Fibroblast of lung (primary cell): Measurements from ENCODE around the gene TTLL11. TPM values are rescaled to one million over a fixed set of nuclear protein-coding genes. Genes with fewer than 3 reads are reported as not detected.

Experiments
- DNase-seq, 2 donors: peaks; one replicate each; pipeline versions ENCODE4 v3.0.0 to v3.0.0-alpha.2; 2010; ENCODE audit warnings: low read depth in 2 of 2
- H2AFZ ChIP-seq: 2 replicates; pipeline ENCODE4 v1.5.1; 2012; ENCODE audit warnings: low read length, control low read depth, inconsistent platforms
- H3K27ac ChIP-seq: 2 replicates; pipeline ENCODE4 v1.5.1; 2011; ENCODE audit warnings: low read length, control low read depth; ENCODE audit not compliant: insufficient read depth
- H3K27me3 ChIP-seq: 2 replicates; pipeline ENCODE4 v1.5.1; 2011; ENCODE audit warnings: mild to moderate bottlenecking, low read length; ENCODE audit not compliant: control insufficient read depth, insufficient read depth
- H3K36me3 ChIP-seq: 2 replicates; pipeline ENCODE4 v1.5.1; 2011; ENCODE audit warnings: low read length; ENCODE audit not compliant: control insufficient read depth, insufficient read depth
- H3K4me1 ChIP-seq: 2 replicates; pipeline ENCODE4 v1.5.1; 2011; ENCODE audit warnings: low read length; ENCODE audit not compliant: control insufficient read depth, insufficient read depth; ENCODE audit errors: extremely low read depth
- H3K4me2 ChIP-seq: 2 replicates; pipeline ENCODE4 v1.5.1; 2011; ENCODE audit warnings: low read length, control low read depth; ENCODE audit not compliant: insufficient read depth; ENCODE audit errors: extremely low read depth
- H3K4me3 ChIP-seq, 4 experiments: fragments of 200-600 bp in 1 of 4; sonication (generic) in 1 of 4; replicated peaks in 1 of 4; 2 replicates each; pipeline ENCODE4 v1.5.1; 2011 to 2016; ENCODE audit warnings: low read length in 4 of 4, low read depth in 3 of 4, mild to moderate bottlenecking in 3 of 4, control low read depth in 2 of 4, inconsistent platforms in 1 of 4, mixed read lengths in 1 of 4; ENCODE audit not compliant: insufficient read depth in 1 of 4; ENCODE audit errors: control extremely low read depth in 1 of 4
- H3K79me2 ChIP-seq: 2 replicates; pipeline ENCODE4 v1.5.1; 2012; ENCODE audit warnings: mild to moderate bottlenecking, low read length, inconsistent platforms; ENCODE audit not compliant: control insufficient read depth, insufficient read depth
- H3K9ac ChIP-seq: 2 replicates; pipeline ENCODE4 v1.5.1; 2011; ENCODE audit warnings: mild to moderate bottlenecking, low read length, control low read depth; ENCODE audit not compliant: insufficient read depth
- H3K9me3 ChIP-seq: 2 replicates; pipeline ENCODE4 v1.5.1; 2012; ENCODE audit warnings: low read depth, low read length; ENCODE audit not compliant: control insufficient read depth, insufficient read depth
- H4K20me1 ChIP-seq: 2 replicates; pipeline ENCODE4 v1.5.1; 2011; ENCODE audit warnings: low read length; ENCODE audit not compliant: control insufficient read depth, insufficient read depth; ENCODE audit errors: extremely low read depth
- EZH2 ChIP-seq: IDR thresholded peaks from 2 replicates; pipeline ENCODE4 v1.5.1; 2012; ENCODE audit warnings: low read length, control low read depth, mild to moderate bottlenecking; ENCODE audit errors: missing control alignments
- polyA plus RNA-seq, 2 donors: library from polyadenylated mRNA; depleted of rRNA in 1 of 2; stranded (reverse) in 1 of 2; unstranded in 1 of 2; fragments of >200 nt; gene quantifications; 2 replicates each; pipeline ENCODE4 v1.2.1, GENCODE V29; 2011 to 2012; ENCODE audit warnings: missing spikeins in 1 of 2
- total RNA-seq: library from RNA; depleted of rRNA; stranded (reverse); fragments of >200 nt; gene quantifications from 2 replicates; pipeline ENCODE4 v1.2.1, GENCODE V29; 2014
- TF ChIP-seq, protein P1 (sequence below), 2 donors: IDR thresholded peaks in 1 of 2; conservative IDR thresholded peaks in 1 of 2; 1 replicate in 1 of 2; 2 replicates in 1 of 2; pipeline ENCODE4 v1.5.1; 2011 to 2012; ENCODE audit warnings: low read length in 2 of 2, control low read depth in 1 of 2, inconsistent platforms in 1 of 2, low read depth in 1 of 2, mild to moderate bottlenecking in 1 of 2

TTLL11 gene
- total and polyA plus RNA-seq, 2 donors (not counting 1 experiment from before 2014, with no cell fraction given) = 3.9 to 4.8 TPM

DNA sequence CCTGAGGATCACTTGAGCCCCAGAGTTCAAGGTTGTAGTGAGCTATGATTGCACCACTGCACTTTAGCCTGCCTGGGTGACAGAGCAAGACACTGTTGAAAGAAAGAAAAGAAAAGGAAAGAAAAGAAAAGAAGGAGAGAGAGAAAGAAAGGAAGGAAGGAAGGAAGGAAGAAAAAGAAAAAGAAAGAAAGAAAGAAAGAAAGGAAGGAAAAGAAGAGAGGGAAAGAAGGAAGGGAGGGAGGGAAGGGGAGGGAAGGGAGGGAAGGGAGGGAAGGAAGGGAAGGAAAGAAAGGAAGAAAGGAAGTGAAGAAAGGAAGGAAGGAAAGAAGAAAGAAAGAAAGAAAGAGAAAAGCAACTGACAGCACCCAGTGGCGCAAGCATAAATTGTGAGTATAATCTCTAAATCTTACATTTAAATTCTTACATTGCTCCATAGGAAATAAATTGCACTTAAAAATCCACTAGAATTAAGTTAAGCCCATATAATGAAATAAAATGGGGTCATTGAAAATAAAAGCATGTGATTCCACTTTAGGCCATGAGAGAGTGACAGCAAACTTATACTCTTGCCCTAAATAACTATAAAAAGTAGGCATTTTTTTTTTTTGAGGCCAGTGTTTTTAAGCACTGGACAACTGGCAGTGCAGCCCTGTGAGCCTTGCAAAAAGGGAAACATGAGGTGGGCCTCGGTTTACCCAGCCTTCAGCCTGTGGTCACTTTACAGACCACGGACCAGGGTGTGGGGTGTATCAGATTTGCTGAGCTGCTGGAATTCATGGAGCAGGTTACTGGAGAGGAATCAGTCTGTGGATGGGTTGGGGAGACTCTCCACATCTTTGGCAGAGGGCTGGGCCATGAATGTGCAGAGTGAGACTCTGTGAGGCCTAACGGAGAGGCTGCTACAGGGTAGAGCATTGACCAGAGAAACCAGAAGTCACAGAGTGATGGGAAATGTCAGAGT is 175.5 kb downstream of the TTLL11 start:
- no peak overlapping the region for H3K9ac ChIP-seq
- no peaks in the 10 kb centered on the region for H3K9me3 ChIP-seq
- H3K79me2 ChIP-seq = no peaks in the 10 kb centered on the region
- no peaks in the 10 kb centered on the region for H4K20me1 ChIP-seq
- H3K36me3 ChIP-seq = no peaks in the 10 kb centered on the region
- H3K4me3 ChIP-seq = no peak overlapping the region
- no peaks in the 10 kb centered on the region for H3K4me1 ChIP-seq
- no peak overlapping the region for H2AFZ ChIP-seq
- H3K27me3 ChIP-seq = no peaks in the 10 kb centered on the region
- TF ChIP-seq, protein P1, sequence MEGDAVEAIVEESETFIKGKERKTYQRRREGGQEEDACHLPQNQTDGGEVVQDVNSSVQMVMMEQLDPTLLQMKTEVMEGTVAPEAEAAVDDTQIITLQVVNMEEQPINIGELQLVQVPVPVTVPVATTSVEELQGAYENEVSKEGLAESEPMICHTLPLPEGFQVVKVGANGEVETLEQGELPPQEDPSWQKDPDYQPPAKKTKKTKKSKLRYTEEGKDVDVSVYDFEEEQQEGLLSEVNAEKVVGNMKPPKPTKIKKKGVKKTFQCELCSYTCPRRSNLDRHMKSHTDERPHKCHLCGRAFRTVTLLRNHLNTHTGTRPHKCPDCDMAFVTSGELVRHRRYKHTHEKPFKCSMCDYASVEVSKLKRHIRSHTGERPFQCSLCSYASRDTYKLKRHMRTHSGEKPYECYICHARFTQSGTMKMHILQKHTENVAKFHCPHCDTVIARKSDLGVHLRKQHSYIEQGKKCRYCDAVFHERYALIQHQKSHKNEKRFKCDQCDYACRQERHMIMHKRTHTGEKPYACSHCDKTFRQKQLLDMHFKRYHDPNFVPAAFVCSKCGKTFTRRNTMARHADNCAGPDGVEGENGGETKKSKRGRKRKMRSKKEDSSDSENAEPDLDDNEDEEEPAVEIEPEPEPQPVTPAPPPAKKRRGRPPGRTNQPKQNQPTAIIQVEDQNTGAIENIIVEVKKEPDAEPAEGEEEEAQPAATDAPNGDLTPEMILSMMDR (conservative IDR thresholded peaks at IDR 0.05 in 1 of 2, IDR thresholded peaks at IDR 0.05 in 1 of 2; ENCODE audit: low read depth in 1 of 2, low read length in 2 of 2) = no peak
- TF ChIP-seq EZH2 = no peak
- no peak for DNase-seq
- H3K4me2 ChIP-seq = no peak overlapping the region
- H3K27ac ChIP-seq = no peak overlapping the region

DNA sequence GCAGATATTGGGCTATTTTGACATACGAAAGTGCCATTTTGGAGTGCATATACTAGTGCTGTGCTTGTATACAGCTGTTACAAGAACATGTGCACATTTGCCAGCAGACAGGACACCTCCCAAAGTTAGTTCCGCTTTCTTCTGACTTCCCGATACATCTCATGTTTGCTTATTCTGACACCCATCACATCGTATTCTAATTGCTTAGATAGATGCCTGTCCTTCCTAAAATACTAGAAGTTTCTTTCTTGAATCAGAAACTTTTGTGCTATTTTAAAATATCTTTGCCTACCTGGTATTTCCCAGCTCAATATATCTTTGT is 177.8 kb downstream of the TTLL11 start:
- TF ChIP-seq EZH2 = no peak
- TF ChIP-seq, protein P1 (conservative IDR thresholded peaks at IDR 0.05 in 1 of 2, IDR thresholded peaks at IDR 0.05 in 1 of 2; ENCODE audit: low read depth in 1 of 2, low read length in 2 of 2) = no peak
- H3K4me3 ChIP-seq = no peak overlapping the region
- no peaks in the 10 kb centered on the region for H3K36me3 ChIP-seq
- H3K4me2 ChIP-seq = no peak overlapping the region
- no peaks in the 10 kb centered on the region for H3K9me3 ChIP-seq
- H4K20me1 ChIP-seq = no peaks in the 10 kb centered on the region
- no peaks in the 10 kb centered on the region for H3K79me2 ChIP-seq
- no peaks in the 10 kb centered on the region for H3K4me1 ChIP-seq
- no peaks in the 10 kb centered on the region for H3K27me3 ChIP-seq
- DNase-seq = no peak
- H2AFZ ChIP-seq = no peak overlapping the region
- no peak overlapping the region for H3K27ac ChIP-seq
- no peak overlapping the region for H3K9ac ChIP-seq

DNA sequence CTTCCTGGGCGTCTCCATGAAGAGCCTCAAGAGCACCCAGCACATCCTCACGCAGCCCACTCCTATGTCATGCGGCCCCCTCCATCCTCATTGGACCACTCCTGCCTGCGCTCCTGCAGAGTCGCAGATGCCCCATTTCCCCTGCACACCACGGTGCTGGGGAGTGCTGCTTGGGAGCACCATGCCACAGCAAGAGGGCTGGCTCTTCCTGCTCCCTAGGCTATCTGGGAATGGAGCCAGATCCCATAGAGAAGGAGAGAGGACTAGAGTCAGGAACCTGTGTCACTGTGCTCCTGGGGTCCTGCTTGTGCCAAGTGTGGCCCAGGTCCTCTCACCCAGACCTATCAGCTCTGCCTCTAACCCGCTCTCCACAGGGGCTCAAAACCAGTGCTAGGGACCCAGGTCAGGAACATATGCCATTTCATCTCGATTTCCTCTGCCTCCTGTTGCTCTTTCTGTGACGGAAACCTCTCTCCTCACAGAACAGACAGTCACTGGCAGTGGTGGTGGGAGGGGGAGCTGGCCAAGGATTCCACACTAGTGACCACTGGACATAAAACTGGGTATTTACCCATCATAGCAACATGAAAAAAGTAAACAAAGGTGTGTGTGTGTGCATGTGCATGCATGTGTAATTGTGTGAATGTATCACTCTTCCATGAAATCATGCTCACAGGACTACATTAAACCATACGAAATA is 178.4 kb downstream of the TTLL11 start:
- Histone ChIP-seq H3K27ac (no peak overlapping the region), H3K4me2 (no peak overlapping the region), H3K9me3 (no peaks in the 10 kb centered on the region), H3K4me3 (no peak overlapping the region), H3K79me2 (no peaks in the 10 kb centered on the region), H2AFZ (no peak overlapping the region), H4K20me1 (no peaks in the 10 kb centered on the region), H3K4me1 (no peaks in the 10 kb centered on the region), H3K36me3 (no peaks in the 10 kb centered on the region), H3K9ac (no peak overlapping the region), H3K27me3 (no peaks in the 10 kb centered on the region)
- TF ChIP-seq, protein P1 (conservative IDR thresholded peaks at IDR 0.05 in 1 of 2, IDR thresholded peaks at IDR 0.05 in 1 of 2; ENCODE audit: low read depth in 1 of 2, low read length in 2 of 2) = no peak
- no peak for TF ChIP-seq EZH2
- DNase-seq = no peak
